Activated CD4-positive, CD25-positive, alpha-beta regulatory T cell treated with anti-CD3 and anti-CD28 coated beads, Interleukin-2, amount 50 U/mL, for 24 hours (primary cell): Measurements from ENCODE around the gene ADAMTS14.

Experiments used
- ATAC-seq, 2 donors: fragments of 150-1000 bp; cut with Tn5 transposase; one replicate each; pipeline ENCODE4 v1.10.0; 2021; ENCODE audit warnings: mild to moderate bottlenecking in 1 of 2, moderate library complexity in 1 of 2

The ADAMTS14 gene

DNA sequence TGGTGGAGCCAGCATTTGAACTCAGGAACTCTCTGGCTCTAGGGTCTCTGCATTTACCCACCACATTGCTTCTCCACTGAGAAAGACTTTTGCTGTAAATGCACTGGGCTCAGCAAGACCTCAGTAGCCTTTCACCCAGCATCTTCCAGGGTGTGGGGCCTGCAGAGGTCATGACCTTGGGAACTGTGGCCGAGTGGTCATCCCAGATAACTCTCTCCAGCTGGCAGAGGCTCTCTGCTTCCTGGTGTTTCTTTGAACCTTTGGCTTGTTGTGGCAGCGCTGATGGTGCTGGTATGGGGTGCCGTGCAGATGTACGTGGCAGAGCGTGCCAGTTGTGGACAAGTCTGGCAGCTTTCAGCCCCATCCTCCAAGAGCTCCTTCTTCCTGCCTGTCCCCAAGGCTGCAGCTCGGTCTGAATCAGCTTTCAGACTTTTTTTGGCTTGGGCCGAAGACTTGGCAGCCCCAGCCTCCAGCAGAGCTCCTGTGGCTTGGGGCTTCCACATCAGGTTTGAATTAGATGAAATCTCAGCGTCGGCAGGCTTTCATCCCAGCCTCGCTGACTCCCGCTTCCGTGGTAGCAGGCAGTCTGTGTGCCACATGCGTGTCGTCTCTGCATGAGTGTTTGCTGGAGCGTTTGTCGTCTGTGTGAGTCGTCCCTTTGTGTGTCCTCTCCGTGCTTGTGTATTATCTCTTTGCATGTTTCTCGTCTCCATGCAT lies 21.5 kb downstream of the ADAMTS14 start:
- ATAC-seq: no peak

DNA sequence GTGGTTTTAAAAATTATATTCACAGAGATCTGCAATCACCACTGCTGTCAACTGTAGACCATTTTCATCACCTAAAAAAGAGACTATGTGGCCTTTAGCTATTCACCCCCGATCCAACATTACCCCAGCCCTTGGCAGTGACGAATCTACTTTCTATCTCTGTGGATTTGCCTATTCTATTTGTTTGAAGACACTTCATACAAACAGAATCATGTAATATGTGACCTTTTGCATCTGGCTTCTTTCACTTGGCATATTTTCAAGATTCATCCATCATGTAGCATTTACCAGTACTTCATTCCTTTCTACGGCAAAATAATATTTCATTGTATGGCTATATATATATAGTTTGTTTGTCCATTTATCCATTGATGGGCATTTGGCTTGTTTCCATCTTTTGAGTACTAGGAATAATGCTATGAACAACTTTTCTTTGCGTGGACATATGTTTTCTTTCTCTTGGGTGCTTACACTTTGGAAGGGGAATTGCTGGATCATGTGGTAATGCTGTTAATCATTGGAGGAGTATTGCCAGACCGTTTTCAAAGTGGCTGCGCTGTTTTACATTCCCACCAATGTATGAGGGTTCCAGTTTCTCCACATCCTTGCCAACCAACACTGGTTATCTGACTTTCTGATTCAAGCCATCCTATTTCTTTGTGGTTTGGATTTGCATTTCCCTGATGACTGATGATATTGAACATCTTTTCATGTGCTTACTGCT lies 22.3 kb downstream of the ADAMTS14 start:
- ATAC-seq: no peak

DNA sequence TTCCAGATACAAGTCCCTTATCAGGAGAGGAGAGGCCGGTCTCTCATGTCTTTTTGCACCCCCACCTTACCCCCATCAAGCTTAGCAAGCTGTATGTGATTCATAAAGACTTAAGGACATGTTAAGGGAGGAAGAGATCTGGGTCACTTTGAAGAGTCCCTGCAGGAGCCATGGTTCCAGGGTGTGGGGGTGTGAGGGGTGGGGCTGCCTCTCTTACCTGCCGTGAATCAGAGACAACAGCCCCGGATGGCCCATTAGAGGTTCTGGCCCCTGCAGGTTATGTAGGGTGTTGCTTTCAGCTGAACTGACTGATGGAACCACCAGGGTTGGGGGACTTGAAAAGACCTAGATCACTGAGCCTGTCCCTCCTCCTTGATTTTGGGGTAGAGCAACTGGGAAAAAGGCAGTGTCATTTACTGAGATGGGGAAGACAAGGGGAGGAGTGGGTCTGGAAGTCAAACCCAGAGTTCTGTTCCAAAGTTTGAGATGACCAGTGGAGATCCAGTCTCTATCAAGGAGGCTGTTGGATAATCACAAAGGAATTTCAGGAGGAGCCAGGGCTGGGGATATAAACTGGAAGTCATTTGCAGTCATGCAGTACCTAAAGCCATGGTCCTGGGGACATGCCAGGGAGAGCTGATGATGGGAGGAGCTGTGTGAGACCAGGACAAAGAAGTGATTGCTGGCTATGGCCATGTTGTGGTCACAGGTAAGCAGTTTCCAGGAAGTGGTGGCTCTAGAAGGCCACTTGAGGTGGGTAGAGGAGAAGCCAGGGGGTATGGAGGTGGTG lies 23.1 kb downstream of the ADAMTS14 start:
- ATAC-seq: no peak

DNA sequence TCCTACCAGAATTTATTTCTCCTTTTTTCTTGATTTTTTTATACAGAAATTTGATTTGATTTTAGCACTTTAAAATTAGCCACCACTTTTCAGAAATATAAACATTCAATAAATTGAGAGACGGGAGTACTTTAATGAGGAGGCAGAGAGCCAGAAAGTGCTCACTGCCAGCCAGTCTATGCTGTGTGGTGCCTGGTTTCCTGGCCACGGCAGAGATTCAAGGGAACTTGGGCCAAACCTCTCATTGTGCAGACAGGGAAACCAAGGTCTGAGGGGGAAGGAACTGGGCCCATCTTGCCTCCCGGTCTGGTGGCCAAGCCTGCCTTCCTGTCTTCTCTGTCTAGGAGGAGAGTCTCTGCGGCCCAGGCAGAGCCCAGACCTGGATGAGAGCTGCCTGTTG lies 25.9 kb downstream of the ADAMTS14 start:
- ATAC-seq: no peak

DNA sequence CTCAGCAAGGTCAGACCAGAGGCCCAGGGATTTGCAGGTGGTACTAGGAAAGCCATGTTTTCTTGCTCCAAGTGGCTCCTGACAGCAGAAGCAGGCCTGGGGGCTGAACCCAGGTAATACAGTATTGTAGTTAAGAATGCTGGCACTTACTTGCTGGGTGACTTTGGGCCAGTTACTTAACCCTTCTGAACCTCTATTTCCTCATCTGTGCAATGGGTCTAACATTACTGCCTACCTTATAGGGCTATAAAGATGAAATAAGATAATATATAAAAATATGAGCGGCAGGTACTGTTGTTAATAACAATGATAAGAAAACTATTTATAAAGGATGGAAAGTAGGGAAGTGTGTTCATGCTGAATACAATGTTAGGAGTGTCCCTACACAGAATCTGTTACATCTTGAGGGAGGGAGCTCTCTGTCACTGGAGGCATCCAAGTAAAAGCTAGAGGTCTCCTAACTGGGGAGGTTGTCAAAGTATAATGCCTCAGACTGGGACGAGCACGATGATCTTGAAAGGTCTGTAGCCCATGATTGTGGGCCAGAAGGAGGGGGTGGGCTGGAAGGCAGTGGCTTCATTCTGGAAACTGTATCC lies 26.9 kb downstream of the ADAMTS14 start:
- no peak for ATAC-seq

DNA sequence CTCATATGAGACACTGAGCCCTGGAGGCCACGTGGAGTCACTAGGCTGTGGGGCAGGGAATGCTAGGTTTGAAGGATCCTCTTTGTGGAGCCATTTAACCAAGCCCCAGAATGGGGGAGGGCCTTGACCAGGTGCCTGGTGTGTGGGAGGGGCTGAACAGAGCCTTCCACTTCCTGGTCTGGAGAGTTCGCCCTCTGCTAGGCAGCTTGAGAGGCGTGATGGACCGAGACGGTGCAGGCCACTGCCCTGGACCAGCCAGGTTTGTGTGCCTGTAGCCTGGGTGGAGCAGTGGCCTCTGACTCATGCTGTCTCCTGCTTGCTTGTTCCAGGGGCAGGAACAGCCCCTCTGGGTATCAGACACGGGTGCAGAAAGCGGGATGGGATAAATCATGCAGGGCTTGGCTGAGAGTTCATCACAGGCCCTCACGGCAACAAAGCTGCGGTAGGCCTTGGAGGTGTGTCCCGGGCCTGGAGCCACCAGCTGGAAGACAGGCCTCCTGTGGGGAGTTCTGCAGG lies 27.4 kb downstream of the ADAMTS14 start:
- no peak for ATAC-seq

DNA sequence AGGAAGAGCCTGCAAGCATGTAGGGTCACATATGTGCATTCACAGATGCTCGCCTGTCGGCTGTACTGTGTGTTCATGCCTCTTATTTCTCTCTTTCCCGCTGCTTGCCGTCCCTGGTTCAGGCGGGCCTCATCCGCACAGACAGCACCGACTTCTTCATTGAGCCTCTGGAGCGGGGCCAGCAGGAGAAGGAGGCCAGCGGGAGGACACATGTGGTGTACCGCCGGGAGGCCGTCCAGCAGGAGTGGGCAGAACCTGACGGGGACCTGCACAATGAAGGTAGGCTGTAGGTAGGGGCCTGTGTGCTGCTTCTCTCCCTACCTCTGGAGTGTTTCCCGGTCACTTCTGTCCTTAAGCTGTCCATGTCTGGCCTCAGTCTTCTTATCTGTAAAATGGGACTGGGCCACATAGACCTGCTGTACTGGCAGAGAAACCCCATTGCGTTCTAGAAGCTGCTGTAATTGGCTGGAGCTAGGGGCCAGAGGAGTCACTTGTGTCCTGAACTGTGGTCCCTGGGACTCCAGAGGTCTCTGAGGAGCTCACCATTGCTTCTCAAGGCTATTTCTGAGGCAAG lies 30.0 kb downstream of the ADAMTS14 start:
- ATAC-seq: no peak

DNA sequence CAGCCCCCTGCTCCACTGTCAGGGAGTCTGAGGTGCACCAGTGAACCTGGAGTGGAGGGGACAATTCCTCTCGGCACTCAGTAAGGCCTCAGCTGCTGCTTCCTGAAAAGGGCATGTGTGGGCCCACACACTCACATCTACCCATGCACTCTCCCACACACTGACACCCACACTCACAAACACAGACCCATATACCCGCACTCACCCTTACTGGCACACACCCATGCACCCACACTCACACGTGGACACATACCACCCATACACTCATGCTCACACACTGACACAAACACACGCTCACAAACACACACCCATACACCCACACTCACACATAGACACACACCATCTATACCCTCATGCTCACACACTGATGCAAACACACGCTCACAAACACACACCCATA lies 31.9 kb downstream of the ADAMTS14 start:
- no peak for ATAC-seq

DNA sequence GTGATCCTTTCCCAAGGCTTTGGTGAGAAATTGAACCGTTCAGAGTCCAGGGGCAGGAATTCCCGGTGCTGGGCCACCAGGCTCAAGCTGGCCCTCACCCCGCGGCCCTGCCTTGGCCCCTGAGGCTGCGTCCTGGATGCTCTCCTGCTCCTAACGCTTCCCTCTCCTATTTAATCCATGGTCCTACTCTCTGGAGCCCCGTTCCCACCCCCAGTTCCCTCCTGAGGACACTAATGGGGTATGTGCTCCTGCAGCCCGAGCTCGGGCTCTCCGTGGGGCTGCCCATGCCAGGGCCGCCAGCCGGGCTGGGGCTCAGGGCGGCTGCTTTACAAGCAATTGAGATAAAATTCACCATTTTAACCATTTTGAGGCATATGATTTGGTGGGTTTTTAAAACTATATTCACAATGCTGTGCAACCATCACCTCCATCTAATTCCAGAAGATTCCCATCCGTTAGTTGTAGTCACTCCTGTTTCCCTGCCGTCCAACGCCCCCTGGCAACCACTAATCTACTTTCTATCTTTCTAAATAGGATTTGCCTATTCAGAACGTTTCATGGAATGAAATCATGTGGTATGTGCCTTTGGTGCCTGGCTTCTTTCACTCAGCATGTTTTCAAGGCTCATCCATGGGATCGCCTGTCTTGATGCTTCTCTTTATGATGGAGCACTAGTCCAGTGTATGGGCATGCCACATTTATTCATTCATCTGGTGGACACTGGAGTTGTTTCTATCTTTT lies 33.0 kb downstream of the ADAMTS14 start:
- no peak for ATAC-seq

DNA sequence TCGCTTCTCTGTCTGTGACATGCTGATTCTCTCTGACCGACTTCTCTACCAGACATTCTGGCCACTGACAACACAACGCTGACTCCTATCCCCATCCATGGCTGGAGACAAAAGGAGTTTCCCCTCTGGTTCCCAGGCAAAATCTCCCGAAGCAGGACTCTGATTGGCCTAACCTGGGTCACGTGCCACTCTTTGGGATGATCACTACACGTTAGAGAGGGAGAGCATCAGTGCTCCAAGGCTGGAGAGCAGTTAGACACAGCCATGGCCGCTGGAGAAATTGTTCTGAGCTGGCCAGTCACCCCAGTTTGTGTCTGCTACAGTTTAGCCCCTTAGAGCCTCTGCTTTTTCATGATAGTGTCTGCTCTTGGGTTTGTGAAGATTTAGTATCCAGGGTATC lies 38.9 kb downstream of the ADAMTS14 start:
- no peak for ATAC-seq

DNA sequence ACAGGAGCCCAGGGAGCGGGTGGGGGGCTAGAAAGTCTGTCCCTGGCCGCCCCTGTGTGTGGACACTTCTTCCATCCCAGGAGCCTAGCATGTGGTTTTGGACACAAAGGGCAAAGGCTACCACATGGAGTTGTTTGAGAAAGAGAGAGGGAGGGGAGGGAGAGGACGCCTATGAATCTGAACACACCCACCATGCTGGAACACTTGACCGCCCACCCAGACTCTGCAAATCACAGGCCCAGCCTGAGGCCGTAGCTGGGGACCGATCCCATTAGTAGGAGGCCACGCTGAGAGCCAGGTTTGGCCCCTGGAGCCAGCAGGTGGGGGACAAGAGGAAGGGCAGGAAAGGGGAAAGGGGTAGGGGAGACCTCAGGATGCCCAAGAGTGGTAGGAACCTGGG lies 39.6 kb downstream of the ADAMTS14 start:
- no peak for ATAC-seq

DNA sequence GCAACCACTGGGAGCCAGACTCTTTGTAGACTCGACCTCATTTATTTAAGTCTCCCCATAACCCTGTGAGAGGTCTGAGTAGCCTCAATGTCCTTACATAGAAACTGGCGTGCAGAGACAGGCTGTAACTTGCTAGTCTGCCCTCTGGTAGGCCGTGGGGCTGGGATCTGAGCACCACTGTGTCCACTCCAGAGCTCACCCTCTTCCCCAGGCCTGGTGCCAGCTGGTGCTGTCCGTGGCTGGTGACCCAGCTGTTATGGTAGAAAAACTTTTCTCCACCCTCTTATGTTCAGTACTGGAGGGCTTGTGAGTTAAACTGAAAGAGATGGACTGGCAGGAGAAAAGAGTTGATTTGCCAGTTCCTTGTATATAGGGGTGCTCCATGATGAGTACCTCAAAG lies 41.9 kb downstream of the ADAMTS14 start:
- no peak for ATAC-seq

DNA sequence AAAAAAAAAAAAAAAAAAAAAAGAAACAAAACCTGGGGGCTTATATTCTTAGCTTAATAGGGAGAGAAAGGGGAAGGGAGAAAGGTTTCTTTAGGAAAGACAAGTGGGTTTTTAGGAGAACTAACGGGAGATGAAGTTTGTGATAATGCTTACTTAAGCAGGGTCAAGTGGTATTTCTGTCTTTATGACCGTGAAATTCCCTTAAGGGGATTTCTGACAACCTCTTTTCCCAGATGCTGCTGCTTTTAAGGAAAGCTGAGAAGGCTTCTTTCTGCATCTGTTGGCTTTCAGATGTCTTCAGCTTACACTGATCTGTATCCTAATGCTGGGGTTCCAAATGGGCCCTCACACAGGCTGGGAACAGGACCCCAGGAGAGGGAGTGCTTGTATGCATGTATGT lies 42.6 kb downstream of the ADAMTS14 start:
- ATAC-seq: no peak

DNA sequence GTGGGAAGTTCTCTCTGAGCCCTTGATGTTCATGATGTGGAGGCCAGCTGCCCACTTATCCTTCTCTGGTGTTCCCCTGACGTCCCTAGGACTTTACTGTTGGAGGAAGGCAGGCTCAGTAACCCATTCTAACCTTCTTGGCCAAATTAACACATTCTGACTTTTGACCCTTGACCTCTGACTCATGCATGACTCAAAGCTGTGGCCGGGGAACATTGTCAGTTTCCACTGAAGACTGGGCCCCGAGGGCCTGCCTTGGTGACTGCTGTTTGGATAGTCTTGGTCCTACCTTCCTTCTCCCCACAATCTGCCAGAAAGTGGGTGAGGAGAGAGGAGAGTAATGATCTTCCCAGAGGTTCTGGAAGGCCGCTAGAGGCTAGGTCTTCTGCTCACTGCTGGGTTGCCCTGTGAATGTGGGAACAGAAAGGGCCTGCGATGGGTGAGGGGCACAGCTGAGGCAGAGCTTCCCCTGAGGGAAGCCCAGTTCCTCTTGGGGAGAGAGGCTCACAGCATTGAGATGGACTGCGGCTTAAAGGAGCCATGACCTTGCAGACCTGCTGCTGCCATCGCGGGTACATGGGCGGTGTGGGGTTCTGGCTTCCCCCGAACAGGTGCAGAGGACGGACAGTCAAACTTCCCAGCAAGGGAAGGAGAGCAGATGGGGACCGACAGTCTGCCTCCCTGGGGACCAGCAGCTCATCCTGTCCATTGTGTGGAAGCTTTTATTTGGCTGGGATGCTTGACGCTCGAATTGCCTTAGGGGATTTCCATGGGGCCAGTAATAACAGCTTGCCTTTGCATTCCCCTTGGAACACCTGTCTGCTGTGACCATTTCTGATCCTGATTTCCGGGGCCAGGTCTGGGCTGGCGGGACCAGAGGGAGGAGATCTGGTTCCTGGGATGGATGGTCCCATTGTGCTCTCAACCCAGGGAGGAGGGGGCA lies 43.8 kb downstream of the ADAMTS14 start:
- ATAC-seq: peak in 1 of 2 donors; percentile 55

DNA sequence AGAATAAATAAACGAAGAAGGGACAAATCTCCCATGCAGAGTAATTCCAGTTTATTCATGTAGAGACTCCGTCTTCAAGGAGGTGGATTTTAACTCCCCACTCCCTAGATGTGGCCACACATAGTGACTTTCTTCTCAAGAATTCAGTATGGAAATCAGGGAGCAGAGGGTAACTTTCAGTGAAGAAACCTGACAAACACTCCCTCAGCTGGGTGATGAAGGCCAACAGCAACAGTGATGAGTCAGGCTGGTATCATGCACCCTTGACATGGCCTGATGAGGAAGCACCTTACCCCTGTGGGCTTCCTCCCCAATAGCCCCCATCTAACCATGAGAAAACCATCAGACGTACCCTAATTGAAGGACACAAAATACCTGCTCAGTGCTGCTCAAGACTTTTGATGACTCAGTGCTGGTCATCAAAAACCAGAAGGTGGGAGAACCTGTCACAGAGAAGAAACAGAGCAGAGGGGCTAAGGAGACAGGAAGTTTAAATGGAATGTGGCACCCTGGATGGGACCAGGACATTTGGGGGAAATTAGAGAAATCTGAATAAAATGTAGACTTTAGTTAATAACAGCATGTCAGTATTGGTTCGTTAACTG lies 50.6 kb downstream of the ADAMTS14 start:
- ATAC-seq: no peak

DNA sequence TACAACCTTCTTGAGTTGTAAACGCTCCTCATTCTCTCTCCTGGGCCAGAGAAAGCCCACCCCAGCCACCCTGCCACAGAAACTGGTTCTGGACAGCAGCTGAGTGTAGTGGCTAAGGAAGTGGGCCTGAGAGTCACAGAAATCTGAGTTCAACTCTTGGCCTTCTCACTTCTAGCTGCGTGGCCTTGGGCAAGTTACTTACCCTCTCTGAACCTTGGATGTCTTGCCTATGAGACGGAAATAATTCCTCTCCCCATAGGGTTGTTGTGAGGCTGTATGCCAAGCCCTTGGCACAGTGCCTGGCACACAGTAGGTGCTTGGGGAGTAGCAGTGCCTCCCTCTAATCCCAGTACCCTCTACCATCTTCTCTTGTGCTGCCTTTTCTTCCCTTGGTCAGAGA lies 51.5 kb downstream of the ADAMTS14 start:
- no peak for ATAC-seq

DNA sequence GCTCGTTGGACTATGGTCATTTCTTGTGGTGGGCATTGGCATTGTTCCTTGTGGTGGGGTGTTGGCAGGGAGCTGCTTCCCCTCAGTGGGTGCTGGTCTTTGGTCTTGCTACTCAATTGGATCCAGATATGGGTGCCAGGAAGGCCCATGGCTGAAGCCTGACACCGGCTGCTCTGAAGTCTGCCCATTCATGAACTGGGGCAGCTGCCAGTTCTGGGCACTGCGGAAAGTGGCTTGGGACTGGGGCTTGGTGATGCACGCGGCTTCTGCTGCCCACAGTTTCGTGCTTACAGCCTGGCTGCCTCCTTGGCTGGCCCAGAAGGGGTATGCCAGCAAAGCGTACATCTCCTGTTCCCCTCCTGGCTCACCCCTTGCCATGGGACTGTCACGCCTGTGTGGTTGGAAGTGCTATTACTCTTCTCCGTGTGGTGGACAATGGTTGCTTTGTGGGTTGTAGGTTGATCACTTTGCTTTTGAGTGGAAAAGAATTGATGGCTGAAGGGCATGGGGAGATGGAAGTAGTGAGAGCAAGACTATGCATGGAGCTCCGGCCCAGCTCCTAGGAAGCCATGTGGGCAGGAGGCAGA lies 54.7 kb downstream of the ADAMTS14 start:
- no peak for ATAC-seq

DNA sequence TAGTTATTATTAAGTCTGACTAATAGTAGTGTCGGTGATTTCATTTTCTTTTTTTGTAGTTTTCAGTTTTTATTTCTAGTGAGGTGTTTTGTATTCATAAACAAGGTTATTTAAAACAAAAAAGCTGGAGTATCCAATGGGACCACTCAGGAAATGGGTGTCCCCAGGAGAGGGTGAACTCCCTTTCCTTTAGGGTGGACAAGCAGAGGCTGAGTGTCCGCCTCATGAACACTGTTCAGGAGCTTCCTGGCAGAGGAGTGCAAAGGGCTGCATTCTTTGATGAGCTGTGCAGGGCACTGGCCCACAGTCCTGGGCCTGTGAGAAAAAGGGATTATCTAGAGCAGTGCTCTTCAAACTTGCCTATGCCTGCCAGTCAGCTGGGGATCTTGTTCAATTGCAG lies 56.0 kb downstream of the ADAMTS14 start:
- no peak for ATAC-seq

DNA sequence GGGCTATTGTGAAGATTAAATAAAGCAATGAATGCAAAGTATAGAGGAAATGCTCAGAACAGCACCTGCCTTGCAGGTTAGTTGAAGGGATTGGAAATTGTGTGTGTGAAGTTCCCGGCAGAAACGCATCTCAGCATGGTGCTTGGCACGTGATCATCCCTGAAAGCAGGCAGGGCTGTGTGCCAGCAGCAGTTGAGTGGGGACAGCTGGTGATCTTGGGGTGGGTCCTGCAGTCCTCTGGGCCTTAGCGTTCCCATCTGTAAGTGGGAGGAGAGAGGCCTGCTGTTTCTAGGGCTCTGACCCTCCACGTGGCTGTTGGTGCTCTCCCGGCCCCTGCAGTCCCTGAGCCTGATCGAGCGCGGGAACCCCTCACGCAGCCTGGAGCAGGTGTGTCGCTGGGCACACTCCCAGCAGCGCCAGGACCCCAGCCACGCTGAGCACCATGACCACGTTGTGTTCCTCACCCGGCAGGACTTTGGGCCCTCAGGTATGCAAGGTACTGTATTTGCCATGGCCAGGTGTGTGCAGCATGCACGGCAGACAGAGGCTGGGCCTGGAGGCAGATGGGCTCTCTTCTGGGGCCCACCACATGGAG lies 57.6 kb downstream of the ADAMTS14 start:
- ATAC-seq: no peak

DNA sequence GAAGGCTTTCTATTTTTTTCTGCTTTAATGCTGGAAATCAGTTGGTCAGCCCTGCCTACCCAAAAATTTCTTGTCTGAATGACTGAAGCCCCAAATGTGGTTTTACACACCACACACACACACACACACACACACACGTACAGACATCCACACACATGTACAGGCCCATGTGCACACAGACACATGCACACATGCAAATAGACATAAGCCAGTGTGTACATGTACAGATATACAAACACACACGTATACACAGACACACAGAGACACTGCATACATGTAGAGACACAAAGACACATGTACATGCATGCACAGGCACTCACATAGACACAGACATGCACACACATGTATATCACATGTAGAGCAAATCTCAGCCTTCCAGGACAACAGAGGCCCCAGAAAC lies 58.6 kb downstream of the ADAMTS14 start:
- ATAC-seq: no peak
